Spleen (tissue), 7 donors: ENCODE results near the gene TTC27.

Experiments used
- CTCF ChIP-seq, 11 experiments: fragments of 200-600 bp in 7 of 11; fragments of 450-650 bp in 4 of 11; sonication (generic) in 4 of 11; IDR thresholded peaks in 8 of 11; conservative IDR thresholded peaks in 3 of 11; 1 replicate in 7 of 11; 2 replicates in 4 of 11; pipeline versions ENCODE4 v1.4.0 to v1.8.0; 2016 to 2021; ENCODE audit warnings: antibody characterized with exemption in 11 of 11, inconsistent platforms in 4 of 11, mild to moderate bottlenecking in 1 of 11
- POLR2AphosphoS5 ChIP-seq, 3 donors: sonication (generic); formaldehyde crosslinking; IDR thresholded peaks; one replicate each; pipeline ENCODE4 v1.5.1; 2017; ENCODE audit warnings: antibody characterized with exemption in 3 of 3
- donor health status: DM: no; HTN: no; CAD: no; lungs with moderate emphysema.
- donor health status: DM: no; HTN: no; CAD: no.
- donor health status: DM: no; HTN: no; CAD: no.

GRCh38 chr2:32838949-32839348, 211.1 kb downstream of the TTC27 start:
- TF ChIP-seq CTCF (IDR thresholded peaks at IDR 0.05 in 8 of 11, conservative IDR thresholded peaks at IDR 0.05 in 3 of 11) (no peak), POLR2AphosphoS5 (IDR thresholded peaks at IDR 0.05) (no peak)
